HG03521 (cell line): ENCODE measurements around the gene TANGO6.

ENCODE experiments used
- ATAC-seq: cut with Tn5 transposase; IDR thresholded peaks from one replicate; pipeline ENCODE4 v1.9.1; 2021; ENCODE audit warnings: mild to moderate bottlenecking, moderate library complexity; ENCODE audit not compliant: unreplicated experiment

The TANGO6 gene

DNA sequence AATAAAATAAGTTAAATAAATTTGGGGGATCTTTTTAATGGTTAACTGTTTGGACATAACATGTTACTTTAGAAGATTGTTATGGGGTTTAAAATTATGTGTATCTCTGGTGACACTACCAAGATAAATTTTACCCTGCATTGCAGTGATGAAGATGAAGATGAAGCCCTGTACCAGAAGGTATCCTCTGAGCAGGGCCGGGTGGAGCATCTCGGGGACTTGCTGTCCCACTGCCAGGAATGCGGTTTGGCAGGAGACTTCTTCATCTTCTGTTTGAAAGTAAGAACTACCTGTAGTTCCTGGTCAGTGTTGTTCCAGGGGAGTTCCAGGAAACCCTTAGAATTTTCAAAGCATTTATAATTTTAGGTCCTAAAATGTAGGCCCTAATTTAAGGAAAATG is 64.0 kb downstream of the TANGO6 start:
- ATAC-seq = no peak

DNA sequence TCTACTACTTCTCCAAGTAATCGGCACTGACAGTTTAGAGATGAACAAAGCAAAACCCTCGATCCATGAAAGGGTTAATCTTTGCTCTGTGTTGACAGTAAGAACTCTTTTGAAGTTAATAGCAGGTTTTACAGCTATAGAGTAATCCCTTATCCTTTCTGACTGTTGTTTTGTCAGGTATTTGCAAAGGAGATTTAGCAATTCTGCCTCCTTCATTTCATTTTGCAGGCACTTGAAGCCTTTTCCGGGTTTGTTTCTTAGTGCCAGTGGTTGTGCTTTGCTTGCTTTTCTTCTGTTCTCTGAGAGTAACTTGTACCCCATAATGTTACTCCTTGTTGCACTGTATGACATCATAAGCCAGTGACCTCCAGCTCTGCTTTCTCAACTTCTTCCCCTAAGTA is 64.5 kb downstream of the TANGO6 start:
- ATAC-seq = no peak

DNA sequence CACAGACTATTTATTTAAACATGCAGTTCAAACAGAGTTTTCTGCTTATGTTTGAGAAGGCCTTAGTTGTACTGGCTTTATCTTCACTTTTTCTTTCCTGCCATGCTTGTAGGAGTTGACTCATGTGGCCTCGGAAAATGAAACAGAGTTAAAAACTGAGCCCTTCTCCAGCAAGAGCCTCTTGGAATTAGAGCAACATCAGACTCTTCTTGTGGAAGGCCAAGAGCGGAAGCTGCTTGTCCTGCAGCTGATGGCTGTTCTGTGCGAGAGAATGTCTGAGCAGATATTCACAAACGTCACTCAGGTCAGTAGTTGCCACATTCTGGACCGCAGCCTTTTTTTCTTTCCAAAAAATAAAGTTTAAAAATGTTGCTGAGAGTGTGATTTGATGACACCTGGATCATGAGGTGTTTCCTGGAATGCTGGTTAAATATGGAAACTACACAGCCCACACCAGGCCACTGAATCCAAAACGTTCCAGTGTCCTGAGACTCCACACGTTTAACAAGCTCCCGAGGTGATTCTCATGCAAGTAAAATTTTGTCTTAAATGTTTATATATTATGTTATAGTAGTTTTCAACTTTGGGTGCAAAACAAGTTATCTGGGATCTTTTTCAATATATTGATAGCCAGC is 65.9 kb downstream of the TANGO6 start:
- no peak for ATAC-seq

- no peak for ATAC-seq
These were observed 66.7 kb downstream of the TANGO6 start for GRCh38 chr16:68910051-68910450.

DNA sequence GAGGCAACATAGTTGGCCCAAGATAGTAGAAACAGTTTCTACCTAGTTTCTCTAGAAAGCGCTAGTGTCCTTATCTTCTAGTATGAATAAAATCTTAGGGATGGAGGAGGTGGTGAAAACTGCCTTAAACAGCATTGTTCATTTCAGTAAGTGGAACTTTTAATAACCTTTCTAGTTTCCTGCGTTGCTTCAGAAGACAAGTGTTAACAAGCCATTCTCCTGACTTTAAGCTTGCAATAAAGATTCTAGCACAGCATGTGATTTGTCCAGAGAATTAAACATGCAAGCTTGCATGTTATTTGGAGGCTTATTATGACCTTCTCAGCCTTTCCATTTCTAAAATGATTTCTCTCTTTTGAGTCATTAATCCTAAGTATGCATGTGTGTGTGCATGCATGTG is 72.3 kb downstream of the TANGO6 start:
- no peak for ATAC-seq

DNA sequence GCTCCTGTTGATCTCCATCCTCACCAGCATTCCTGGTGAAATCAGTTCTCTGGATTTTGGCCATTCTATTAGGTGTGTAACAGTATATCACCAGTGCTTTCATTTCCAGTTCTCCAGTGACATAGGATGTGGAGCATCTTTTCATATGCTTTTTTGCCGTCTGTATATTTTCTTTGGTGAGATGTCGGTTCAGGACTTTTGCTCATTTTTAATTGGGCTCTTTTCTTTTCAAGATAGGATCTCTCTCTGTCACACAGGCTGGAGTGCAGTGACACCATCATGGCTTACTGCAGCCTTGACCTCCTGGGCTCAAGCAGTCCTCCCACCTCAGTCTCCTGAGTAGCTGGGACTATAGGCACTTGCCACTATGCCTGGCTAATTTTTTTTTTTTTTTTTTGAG is 74.2 kb downstream of the TANGO6 start:
- no peak for ATAC-seq

DNA sequence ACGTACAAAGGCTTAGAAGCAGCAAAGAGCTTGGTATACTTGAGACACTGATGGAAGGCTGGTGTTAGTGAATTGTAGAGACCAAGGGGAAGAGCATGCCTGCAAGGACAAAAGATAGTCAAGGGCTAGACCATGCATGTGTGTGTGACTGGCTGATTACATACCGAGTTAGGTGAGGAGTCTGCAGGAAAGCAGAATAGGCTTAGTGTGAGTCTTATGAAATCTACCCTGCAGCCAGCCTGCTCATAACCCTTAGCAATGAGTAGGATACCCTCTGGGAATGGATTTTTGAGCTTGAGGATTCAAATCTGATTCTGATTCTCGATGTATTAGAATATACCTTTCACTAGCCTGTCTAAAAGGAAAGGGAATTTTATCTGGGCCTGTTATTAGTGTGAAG is 77.0 kb downstream of the TANGO6 start:
- ATAC-seq = no peak

DNA sequence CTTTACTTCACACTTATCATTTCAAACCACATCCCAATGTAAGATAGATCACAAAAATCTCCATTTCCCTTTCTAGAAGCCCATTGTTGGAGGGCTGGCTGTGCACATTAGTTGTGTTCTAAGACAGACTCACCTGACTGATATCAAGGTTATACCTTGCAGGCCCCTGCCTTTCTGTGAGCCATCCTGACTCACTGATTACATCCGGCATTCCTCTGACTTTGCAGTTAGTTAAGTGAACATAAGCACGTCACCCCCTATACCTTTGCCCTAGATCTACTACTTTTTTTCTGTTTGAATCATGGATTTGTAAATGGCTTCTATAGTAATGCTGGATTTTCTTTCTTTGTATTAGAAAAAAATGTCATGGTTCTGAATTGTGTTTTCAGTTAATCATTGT is 78.3 kb downstream of the TANGO6 start:
- no peak for ATAC-seq

GRCh38 chr16:68923116-68923515 is 79.8 kb downstream of the TANGO6 start:
- ATAC-seq = no peak

DNA sequence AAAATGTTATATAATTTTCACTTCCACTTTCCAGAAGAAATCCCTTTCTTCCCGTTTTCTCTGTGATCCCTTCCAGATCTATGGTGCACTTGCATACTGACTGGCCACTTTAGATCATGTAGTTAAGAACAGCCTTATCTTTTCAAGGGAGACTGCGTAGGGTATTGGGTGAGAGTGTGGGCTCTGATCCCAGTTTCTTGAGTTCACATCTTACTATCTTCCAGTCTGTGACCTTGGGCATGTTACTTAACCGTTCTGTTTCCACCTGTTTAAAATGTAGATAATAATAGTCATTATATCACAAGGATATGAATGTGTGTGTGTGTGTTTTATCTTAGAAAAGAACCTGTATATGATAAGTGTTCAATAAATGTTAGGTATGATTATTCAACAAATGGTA is 83.7 kb downstream of the TANGO6 start:
- ATAC-seq = no peak

DNA sequence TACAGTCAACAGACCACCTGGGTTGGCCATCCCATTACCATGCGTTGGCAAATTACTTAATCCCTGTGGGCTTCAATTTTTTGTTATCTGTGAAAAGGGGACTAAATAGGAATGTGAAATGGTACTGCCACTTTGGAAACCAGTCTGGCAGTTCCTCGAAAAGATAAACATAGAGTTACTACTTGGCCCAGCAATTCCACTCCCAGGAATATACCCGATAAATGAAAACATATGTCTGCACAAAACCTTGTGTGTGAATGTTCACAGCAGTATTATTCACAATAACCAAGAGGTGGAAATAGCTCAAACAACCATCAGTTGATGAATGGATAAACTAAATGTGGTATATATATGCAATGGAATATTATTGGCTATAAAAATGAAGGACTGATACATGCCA is 87.9 kb downstream of the TANGO6 start:
- ATAC-seq = no peak

- no peak for ATAC-seq
These were observed 91.1 kb downstream of the TANGO6 start for GRCh38 chr16:68934402-68934801.

DNA sequence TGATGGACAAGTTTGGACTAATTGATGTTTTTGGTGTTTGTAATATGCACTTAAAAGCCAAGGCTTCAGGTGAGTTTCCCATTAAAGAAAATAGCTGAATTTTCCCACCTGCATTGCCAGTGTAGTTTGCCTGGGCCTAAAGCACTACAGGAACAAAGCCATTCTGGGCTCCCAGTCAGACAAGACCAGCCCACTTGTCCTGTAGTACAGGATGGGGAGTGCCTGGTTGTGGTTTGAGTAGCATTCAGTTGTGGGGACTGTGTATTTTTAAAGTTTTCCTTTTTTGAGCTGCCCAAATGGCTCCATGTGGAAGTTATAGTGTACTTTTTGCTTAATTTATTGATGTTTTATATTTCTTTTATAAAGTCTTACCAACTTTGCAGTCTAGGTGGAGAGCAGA is 91.7 kb downstream of the TANGO6 start:
- no peak for ATAC-seq

DNA sequence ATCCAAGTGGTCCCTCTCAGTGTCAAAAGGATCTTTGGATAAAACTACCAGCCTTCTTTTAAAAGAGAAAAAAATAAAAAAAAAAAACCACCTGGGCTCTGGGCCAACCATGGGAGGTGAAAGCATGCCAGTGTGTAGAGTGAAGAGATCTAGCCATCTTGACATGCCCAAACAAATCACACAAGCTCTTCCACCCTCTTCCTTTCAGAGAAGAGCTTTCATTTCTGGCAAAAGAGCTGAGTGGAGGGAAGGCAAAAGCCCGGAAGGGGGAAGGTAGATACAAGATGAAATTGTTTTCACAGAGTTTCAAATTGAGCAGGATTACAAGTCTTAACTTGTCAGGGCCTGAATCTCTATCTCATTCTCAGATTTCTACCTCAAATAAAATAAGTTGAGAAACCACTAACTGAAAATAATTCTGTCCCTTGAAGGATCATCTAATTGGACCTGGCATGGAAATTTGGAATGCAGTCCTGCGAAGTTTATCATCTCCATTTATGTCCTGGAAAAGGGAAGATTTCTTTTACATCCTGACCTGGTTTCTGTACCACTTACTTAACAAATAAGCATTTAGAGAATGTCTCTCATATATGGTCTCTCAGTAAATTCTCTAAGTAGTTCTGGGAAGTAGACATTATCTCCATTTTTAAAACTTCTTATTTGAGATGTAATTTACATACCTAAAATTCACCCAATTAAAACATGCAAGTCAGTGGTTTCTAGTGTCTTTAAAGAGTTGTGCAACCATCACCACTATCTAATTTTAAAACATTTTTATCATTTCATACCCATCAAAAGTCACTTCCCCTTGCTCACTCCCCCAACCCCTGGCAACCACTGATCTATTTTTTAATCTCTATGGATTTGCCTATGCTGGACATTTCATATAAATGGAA is 93.7 kb downstream of the TANGO6 start:
- ATAC-seq = no peak

- ATAC-seq = no peak
These were observed 96.5 kb downstream of the TANGO6 start for GRCh38 chr16:68939692-68940320.

DNA sequence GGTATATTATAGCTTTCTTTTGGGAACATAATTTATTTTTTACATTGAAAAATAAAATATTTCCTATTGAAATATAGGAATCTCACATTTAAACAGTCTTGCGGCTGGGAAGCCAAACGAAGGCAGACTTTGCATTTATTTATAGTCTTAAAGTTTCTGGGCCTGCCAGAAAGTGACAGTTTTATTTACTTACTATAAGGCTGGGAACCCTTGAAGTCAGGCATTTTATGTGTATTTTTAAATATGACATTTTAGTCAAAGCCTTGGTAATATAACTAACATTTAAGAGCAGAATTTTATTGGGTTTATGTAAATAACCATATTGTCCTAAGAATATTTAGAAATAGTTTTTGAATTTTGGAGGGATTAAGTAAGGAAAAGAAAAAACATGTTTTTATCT is 97.5 kb downstream of the TANGO6 start:
- ATAC-seq = no peak

DNA sequence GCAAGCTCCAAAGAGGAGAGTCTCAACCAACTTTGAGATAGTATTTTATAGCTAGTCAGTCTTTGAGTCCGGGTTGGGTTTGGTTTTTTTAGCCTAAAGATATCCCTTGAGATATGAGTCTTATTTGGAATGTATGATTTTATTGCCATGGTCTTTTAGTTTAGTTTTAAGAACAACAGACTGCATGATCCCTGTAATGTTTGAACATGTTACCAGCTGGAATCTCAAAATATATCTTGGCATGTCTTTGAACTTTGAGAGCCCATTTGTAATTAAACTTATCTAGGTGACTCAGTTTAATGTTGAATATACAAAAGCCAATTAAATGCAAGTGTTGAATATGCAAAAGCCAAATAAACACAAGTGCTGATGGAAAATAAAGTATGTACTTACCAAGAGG is 100.6 kb downstream of the TANGO6 start:
- no peak for ATAC-seq

DNA sequence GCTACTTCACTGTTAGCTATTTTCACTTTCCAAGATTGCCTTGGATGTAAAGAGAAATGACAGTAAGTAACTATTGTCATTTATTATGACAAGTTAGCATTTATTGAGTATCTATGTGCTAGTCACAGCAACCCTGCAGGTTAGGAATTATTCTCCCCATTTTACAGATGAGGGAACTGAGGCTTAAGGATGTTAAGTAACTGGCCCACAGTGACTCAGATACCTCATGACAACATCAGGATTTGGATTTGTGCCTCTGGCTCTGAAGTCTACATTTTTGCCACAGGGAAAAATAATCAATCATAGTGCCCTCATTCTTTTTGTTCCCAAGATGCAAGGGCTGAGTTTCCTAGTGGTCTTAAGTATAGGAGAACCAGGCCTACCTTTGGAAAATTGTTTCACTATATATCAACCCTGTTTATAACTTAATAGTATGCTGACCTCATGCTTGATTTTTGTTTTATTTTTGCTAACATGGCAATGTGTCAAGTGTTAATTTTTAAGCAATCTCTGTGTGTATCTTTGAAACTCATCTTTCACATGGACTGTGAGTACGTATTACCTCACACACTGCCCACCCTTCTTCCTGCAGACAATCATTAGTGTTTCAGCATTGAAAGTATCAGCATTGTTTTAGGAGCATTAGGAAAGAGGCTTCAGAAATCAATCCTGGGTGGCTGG is 105.0 kb downstream of the TANGO6 start:
- ATAC-seq = no peak

GRCh38 chr16:68951991-68952877 is 108.9 kb downstream of the TANGO6 start:
- no peak for ATAC-seq

DNA sequence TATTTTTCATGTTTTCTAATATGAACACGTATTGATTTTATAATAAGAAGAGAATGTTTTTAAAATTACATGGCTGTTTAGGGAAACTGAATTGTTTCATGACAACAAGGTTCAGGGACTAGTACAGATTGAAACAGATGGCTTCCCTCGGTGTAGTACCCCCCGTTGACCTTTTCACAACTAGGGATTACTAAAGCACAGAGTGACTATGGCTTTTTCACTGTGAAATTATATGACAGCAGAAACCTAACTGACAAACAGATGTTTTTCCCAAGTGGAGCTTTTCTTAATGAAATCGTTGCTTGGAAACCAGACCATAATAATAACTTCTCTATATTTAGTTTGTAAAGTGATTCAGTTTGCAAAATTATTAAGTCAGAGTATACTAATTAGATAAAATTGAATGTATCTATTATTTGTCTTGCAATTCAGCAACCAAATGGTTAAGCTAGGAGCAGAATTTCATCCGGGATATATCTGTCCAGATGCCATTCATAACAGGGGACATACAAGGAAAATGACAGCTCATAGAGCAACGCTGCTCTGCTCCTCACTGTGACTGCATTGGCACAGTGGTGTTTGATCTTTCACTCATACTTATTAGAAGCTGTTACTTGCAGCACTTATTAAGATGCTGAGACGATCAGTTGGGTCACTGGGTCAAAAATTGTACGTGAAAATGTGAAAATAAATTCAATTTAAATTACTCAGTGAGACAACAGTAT is 111.7 kb downstream of the TANGO6 start:
- ATAC-seq = no peak
